HG03196 (cell line): ENCODE results near the gene TCF15.

Source experiments
- ATAC-seq: cut with Tn5 transposase; IDR thresholded peaks from one replicate; pipeline ENCODE4 v1.9.1; 2021; ENCODE audit not compliant: unreplicated experiment

TCF15 gene, protein sequence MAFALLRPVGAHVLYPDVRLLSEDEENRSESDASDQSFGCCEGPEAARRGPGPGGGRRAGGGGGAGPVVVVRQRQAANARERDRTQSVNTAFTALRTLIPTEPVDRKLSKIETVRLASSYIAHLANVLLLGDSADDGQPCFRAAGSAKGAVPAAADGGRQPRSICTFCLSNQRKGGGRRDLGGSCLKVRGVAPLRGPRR

DNA sequence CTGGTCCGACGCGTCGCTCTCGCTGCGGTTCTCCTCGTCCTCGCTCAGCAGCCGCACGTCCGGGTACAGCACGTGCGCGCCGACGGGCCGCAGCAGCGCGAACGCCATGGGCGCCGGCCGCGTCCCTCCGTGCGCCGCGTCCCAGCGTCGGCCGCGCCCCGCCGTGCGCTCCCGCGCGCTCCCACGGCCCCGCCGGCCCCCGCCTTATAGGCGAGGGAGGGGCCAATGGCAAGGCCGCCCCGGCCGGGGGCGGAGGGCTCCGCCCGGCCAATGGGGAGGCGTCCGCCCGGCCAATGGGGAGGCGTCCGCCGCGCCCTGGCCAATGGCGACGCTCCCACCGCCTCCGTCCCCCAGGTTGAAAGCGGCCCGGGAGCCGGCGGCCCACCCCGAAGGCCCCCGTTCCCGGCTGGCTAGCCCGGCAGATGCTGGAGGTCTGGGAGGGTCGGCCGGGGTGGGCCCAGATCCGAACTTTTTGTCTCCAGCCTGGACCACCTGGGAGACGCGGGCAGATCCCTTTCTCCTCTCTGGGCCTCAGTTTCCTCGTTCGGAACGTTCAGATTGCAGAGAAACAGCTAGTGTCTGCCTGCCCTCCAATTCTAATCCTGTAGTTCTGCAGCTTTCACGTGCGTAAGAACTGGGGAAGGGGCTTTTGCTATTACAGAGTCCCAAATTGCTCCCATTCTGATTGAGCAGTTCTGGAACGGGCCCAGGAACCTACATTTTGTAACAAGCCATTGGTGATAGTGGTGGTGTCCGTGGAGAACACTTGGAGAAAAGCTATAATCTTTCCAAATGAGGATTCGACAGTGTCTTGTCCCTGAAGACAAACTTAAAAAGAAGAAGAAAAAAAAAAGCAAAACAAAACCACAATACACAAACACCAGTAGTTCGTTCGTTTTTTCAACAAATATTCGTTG lies at the start of gene TCF15:
Gene TCF15 (minus strand): TSS at position 180 of the 917 bp plus-strand sequence. CDS start 72 bp downstream, at position 108.
- no peak for ATAC-seq

DNA sequence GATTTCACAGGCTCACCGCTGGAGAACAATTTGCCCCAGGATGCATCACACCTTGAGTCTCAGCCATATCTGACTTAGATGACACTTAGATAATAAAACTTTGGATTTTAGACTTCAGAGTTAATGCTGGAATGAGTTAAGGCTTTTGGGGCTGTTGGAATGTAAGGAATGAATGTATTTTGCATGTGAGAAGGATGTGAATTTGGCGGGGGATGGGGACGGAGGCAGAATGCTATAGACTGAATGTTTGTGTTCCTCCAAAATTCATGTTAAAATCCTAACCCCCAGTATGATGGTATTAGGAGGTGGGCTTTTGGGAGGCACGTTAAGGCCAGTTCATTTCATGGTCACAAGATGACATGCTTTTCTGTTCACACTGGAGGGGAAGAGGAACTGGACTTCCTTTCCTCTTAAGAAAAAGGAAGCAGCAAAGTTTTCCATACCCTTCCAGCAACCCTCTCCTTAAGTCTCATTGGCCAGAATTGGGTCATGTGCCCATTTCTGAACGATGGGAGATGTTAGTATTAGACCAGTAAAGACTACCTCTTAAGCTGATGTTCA lies 48.7 kb upstream of the TCF15 start:
- ATAC-seq: no peak

DNA sequence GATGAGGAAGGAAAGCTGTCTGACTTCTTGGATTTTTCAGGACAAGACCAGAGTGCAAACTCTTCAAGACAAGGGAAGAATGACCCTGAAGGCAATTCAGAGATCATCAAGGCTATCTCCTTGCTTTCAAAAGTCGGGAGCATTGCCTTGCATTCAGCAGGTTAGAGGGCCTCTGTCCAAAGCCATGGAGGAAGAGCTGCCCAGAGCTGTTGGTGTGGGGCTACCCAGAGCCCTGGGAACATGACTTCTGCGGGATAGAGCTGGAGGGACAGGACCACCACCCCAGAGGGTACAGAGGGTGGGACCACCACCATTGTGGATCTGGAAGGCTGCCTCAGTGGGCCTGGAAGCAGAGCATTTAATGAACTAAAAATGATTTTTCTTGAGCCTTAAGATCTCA lies 48.1 kb upstream of the TCF15 start:
- ATAC-seq: no peak

DNA sequence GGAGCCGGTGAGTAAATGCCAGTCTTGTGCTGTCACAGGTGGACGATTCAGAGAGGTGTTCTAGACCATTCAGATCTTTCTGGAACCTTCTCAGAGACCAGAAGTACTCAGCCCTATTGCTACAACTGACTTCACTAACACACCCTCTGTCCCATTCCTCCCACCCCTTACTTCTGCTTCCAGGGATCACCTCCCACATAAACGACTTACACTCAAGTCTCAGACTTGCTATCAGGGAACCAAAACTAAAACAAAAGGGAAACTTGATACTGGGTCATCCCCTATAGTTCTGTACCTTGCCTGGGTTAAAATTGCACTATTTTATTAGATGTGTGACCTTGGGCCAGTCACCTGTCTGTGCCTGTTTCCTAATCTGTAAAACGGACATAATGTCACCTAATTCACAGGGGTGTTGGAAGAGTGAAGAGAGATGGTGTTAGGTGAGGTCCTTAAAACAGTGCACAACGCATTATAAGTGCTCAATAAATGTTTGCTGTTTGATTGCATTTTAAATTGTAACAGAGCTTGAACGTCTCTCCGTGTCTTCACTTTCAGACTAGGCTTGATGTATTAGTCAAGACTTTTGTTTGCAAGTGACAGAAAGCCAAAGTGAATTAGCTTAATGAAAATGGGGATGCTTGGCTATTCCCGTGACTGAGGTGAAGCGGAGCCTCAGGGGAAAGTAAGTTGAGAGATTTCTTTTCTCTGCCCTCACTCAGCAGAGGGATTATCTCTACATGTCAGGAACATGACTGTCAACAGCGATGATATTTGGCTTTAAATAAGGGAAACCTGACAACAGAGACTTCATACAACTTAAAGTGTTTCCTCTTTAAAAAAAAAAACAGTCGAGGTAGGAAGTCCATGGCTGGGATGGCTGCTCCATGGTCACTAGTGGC lies 45.9 kb upstream of the TCF15 start:
- no peak for ATAC-seq

DNA sequence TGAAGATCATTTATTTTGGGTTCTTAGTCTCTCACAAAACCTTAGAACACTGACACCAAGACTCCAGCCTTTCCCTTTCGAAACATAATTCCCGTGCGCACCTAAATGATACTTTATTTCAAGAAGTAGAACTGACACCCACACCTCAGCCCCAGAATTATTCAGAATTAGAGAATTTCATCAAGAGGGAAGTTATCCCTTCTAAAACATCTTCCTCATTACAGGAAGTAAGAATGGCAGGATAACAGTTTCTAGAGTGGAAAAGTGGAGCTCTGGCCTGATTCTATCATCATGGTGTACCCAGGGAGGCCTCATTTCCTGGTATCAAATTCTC lies 44.3 kb upstream of the TCF15 start:
- ATAC-seq: no peak

DNA sequence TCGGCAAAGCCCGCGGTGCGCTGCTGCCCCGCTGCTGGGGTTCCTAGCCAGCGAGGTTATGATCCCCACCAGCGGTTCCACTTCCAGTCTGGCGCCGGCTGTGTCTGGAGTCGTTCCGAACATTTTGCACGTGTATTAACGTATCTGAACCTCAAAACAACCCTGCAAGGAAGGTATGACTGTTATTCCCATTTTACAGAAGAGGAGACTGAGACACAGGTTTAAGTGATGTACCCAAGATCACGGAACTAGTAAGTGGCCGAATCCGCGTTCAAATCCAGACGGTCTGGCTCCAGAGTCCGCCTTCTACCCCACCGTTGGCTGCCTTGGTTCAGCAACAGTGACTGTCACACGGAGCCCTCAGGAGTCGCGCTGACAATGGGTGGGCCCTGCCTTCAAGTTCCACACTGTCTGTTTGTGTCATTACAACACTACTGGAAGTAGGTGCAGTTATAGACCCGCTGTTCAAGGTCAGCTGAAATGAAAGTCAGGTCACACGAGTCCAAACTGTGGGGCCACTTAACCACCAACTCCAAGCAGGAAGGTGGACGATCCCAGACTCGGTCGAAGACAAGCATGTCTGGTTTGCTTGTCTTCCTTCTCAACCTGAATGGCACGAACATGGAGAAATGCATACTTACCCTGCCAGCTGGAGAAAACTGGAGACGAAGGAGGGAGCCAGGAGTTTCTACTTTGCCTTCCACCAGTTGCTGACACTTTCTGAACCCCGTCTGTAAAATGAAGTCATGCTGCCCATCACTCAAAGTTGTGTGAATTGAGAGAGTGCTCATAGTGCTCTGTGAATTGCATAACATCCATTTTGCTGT lies 43.7 kb upstream of the TCF15 start:
- ATAC-seq: no peak

DNA sequence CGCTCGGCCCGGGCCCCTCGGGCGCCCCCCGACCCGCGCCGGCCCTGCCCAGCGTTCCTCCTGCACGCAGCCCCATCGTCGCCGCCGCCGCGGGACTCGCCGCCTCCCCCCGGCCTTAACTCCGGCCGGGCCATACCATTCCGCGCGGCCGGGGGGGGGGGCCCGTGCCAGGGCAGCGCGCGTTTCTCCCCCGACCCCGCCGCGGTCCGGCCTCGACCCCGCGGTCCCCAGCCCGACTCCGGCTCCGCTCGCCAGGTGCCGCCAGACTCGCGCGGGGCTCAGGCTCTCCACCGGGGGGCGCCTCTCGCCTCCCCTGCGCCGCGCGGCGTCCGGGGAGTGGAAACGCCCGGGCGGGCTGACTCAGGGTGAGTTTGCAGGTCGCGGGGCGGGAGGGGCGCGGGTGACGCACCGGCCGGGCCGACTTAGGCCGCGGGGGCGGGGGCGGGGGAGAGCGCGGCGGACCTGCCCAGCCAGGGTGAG lies 43.0 kb upstream of the TCF15 start, which contains the start of gene SRXN1:
Gene SRXN1 (minus strand): TSS at position 91 of the 480 bp plus-strand sequence. CDS start 15 bp downstream, at position 76.
- peak; percentile 77 for ATAC-seq

DNA sequence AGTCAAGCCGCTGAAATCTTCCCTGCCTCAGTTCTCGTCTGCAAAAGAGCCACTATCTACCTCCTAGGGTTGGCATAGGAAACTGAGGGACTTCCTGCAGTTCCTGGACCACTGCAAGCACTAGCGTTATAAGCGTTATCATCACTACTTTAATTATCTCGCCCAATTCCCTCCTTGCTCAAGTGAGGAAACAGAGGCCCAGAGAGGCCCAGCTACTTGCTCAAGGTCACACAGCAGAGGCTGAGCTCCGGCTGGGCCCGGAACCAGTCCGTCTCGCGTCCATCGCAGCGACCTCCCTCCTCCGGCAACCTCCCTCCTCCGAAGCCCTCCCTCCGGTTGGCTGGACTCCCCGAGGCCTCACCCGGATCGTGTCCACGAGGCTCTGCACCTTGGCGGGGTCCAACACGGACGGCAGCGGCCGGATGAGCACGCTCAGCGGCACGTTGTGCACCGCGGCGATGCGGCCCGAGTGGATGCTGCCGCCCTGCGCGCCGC lies 42.6 kb upstream of the TCF15 start:
- no peak for ATAC-seq

DNA sequence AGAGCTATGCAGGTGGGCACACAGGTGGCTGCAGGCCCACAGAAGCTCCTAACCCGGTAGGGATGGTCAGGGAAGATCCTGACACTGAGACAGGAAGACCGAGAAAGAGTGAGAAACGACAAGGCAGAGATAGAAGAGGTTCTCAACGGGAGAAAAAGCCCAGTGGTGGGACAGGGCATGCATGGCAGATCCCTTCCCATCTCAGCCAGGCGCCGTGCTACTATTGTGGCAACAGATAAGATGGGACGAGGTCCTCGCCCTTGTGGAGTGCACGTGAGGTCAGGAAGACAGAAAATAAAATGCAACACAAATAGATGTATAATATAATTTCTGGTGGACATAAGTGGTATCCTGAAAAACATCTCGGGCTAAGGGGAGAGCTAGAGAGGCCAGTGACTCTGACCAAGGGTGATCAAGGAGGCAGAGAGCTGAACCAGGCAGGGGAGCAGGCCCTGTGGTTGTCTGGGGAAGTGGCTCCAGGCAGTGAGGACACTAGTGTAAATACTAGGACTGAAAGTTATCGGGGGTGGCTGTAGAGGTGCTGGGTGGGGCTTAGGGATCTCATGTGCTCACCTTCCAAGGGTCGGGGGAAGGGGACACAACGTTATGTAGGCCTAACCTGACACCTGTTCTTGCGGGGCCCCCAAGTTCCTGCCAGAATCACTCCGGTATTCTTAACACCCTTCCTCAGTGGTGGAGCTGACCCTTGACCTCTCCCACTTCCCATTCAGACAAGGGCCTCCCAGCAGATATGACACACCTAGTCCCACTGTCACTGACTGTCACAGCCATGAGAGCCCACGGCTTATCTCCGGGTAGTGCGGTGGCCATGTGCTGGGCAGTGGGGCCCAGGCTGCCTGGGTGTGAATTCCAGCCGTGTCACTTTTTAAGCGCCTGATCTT lies 41.9 kb upstream of the TCF15 start:
- no peak for ATAC-seq

DNA sequence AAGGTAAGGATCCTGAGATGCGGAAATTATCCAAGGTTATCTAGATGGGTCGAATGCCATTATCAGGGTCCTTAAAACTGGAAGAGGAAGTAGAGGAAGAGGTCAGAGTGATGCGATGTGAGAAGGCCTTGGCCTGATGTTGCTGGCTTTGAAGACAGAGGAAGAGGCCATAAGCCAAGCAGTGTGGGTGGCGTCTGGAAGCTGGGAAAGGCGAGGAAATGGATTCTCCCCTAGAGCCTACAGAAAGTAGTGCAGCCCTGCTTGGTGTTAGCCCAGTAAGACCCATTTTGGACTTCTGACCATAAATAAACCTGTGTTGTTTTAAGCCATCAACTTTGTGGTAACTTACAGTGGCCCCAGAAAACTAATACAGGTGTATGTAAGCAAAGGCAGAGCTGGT lies 40.8 kb upstream of the TCF15 start:
- no peak for ATAC-seq

DNA sequence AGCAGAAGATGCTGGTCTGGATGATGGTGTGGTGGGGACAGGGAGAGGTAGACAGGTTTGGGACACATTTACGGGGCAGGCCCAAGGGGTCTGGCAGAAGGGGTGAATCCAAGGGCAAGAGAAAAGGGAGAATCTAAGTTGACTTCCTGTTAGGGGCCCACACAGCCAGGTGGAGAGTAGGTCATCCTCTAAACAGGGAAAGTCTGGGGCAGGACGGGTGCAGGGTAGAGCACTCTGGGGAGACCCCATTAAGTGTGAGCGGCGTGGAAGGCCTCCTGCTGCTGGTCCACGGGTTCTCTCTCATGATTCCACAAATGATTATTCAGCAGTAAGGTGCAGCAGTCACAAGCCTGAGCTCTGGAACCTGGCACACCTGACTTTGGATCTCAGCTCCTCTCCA lies 40.2 kb upstream of the TCF15 start:
- ATAC-seq: no peak

DNA sequence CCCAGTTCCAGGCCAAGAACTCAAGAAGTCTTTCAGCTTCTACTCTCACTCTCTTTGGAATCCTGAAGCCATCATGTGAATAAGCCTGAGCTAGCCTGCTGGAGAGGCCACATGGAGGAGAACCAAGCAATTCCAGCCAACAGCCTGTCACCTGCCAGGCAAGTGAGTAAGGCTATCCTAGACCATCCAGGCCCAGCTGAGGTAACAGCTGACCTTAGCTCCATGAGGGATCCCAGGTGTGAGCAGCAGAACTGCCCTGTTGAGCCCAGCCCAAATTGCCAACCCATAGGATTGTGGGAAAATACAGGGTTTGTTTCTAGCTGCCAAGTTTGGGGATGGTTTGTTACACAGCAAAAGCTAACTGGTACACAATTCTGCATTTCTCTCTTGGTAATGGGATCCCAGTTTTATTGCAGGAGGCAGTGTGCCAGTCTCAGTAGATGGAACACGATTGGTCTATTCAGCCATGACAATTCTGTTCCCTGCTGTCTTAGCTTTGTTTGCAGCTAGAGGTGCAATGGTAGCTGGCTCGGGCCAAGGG lies 37.4 kb upstream of the TCF15 start:
- no peak for ATAC-seq

DNA sequence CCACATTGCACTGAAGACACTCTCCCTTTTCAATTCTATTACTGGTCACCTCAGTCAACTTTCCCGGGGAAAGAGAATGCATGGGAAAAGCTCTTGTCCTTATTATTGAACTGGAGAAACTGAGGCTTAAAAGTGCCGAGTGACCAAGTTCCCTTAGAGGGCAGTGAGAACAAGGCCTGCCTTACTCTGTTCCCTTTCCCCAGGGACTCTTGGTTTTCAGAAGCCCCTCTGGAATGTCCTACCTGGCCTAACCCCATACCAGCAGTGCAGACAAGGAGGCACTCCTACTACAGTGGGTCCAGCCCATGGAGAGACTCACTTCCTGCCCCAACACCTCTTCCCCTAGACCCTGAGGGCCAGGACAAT lies 36.7 kb upstream of the TCF15 start:
- ATAC-seq: no peak

DNA sequence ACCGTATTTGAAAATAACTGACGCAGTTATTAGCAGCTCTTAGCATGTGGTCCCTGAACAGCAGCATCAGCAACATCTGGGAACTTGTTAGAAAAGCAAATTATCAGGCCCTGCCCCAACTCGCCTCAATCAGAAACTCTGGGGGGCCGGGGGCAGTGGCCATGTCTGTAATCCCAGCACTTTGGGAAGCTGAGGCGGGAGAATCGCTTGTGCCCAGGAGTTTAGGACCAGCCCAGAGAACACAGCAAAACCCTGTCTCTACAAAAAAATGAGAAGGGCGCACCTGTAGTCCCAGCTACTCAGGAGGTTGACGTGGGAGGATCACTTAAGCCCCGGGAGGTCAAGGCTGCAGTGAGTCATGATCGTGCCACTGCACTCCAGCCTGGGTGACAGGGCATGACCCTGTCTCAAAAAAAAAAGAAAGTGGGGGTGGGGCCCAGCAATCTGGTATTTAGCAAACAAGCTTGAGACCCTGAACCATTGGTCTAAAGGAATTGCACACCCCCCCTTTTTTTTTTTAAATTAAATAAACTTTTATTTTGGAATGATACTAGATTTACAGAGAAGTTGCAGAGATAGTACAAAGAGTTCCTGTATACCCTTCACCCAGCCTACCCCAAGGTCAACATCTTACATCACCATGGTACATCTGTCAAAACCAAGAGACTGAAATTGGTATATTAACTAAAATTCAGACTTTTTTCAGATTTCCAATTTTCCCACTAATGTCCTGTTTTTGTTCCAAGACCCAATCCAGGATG lies 36.2 kb upstream of the TCF15 start:
- ATAC-seq: no peak

DNA sequence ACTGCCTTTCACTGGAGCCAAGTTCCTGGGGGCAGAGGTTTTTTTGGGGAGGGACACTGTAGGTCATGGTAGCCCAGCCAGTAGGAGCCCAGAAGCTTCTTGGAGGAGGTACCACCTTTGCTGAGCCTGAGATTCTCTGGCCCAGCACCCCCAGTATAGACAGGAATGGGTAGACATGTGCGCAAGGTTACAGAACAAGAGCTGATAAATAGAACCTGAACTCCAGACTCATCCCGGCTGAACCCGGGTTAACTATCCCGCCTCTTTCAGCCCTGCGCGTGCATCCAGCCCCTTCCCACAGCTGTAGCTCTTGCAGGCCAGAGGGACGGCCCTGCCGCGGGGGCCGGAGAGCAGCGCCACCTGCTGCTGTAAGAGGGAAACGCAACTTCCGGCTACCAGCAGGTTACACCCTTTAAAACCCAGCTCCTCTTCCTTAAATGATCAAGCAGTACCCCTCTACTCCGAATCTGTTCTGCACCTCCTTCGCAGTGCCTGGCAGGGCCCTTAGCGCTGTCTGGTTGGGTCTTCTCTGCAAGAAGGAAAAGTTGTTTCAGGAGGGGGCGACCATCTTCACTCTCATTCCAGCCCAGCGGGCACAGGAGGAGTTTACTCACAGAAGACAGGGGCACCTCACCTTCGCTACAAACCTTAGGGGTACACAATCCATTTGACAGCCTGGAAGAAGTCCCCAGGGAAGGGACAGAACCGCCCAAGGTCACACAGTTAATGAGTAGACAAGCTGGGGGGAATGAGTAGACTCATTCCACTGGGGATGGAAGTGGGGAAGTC lies 35.4 kb upstream of the TCF15 start:
- ATAC-seq: no peak

DNA sequence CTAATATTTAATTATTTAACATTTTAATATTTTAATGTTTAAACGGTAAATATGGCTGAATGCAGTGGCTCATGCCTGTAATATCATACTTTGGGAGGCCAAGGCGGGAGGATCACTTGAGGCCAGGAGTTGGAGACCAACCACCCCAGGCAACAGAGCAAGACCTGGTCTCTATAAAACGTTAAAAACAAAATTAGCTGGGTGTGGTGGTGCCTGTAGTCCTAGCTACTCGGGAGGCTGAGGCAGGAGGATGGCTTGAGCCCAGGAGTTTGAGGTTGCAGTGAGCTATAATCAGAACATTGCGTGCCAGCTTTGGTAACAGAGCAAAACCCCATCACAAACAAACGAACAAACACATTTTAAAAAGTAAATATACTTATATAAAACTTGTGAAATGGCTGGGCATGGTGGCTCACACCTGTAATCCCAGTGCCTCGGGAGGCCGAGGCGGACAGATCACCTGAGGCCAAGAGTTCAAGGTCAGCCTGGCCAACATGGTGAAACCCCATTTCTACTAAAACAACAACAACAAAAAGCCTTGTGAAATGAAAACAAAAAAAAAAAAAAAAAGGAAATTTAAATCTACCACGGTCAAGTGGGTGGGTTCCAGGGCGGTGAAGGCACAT lies 34.7 kb upstream of the TCF15 start:
- no peak for ATAC-seq
